GM12891 (cell line): ENCODE results near the gene TDP2.

Source experiments
- DNase-seq: peaks from one replicate; pipeline ENCODE4 v3.0.0; 2011; ENCODE audit warnings: low spot score; ENCODE audit not compliant: insufficient read length
- FAIRE-seq: peaks from 2 replicates; lab custom pipeline; 2011; peaks lifted over from hg19 to GRCh38; lab: Jason Lieb, UNC
- PAX5 ChIP-seq: IDR thresholded peaks from 2 replicates; pipeline ENCODE4 v1.6.1; 2011; ENCODE audit warnings: low read length, moderate library complexity, mild to moderate bottlenecking; ENCODE audit not compliant: insufficient read depth, severe bottlenecking
- POLR2A ChIP-seq: IDR thresholded peaks from 2 replicates; pipeline ENCODE4 v1.6.1; 2011; ENCODE audit warnings: low read depth, low read length, control low read depth
- POLR2AphosphoS5 ChIP-seq: IDR thresholded peaks from 2 replicates; pipeline ENCODE4 v1.6.1; 2011; ENCODE audit warnings: low read depth, low read length, control low read depth
- POU2F2 ChIP-seq: IDR thresholded peaks from 2 replicates; pipeline ENCODE4 v1.6.1; 2011; ENCODE audit warnings: low read depth, mild to moderate bottlenecking, control low read depth, low read length, moderate library complexity
- SPI1 ChIP-seq: IDR thresholded peaks from 2 replicates; pipeline ENCODE4 v1.6.1; 2011; ENCODE audit warnings: low read depth, low read length, control low read depth
- TAF1 ChIP-seq: IDR thresholded peaks from 2 replicates; pipeline ENCODE4 v1.6.1; 2011; ENCODE audit warnings: low read depth, low read length, control low read depth

Gene TDP2

GRCh38 chr6:24694198-24694597, 27.5 kb upstream of the TDP2 start:
- TF ChIP-seq POLR2AphosphoS5 (no peak), POLR2A (no peak), PAX5 (no peak), SPI1 (no peak), TAF1 (no peak), POU2F2 (no peak)
- FAIRE-seq (no peak), DNase-seq (no peak)

GRCh38 chr6:24692848-24693592, 26.3 kb upstream of the TDP2 start:
- no peak for DNase-seq
- peak; percentile 81 for FAIRE-seq
- TF ChIP-seq POLR2A (no peak), SPI1 (no peak), POLR2AphosphoS5 (no peak), TAF1 (no peak), PAX5 (no peak), POU2F2 (no peak)

DNA sequence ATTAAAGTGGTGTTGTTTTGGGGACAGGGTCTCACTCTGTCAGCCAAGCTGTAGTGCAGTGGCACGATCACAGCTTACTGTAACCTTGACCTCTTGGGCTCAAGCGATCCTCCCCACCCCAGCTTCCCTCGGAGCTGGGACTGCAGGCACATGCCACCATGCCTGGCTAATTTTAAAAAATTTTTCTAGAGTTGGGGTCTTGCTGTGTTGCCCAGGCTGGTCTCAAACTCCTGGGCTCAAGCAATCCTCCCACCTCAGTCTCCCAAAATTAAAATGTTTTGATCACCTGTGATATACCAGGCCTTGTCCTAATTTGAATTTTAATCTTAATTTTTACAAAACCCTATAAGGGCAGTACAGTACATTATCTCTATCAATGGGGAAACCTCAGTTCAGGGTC, 25.7 kb upstream of the TDP2 start:
- DNase-seq (no peak), FAIRE-seq (no peak)
- TF ChIP-seq POLR2AphosphoS5 = no peak
- TF ChIP-seq SPI1 = no peak
- no peak for TF ChIP-seq POLR2A
- TF ChIP-seq POU2F2 = no peak
- no peak for TF ChIP-seq TAF1
- no peak for TF ChIP-seq PAX5

DNA sequence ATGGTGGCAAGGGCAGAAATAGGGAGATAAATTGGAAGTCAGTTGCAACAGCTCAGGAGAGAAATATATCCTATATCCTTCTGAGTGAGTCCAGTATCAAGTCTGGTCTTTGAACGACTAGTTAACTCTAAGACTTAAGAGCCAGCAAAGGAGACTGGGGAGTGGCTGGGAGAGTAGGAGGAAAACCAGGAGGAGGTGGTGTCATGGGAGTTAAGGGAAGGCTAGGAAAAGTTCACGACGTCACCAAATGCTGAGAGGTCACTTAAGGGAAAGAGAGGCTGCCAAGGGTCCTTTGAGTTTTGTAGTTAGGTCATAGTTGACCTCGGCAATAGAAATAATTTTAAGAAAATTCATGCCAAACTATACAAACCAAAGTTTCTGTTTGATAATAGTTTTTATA, 25.3 kb upstream of the TDP2 start:
- no peak for TF ChIP-seq PAX5
- no peak for TF ChIP-seq POLR2A
- TF ChIP-seq TAF1 = no peak
- FAIRE-seq (no peak), DNase-seq (no peak)

GRCh38 chr6:24691550-24691949, 24.9 kb upstream of the TDP2 start:
- TF ChIP-seq POU2F2 = no peak
- TF ChIP-seq POLR2A = no peak
- no peak for TF ChIP-seq PAX5
- no peak for TF ChIP-seq TAF1
- no peak for TF ChIP-seq POLR2AphosphoS5
- no peak for TF ChIP-seq SPI1
- FAIRE-seq = no peak
- DNase-seq = no peak

GRCh38 chr6:24690593-24690992, 23.9 kb upstream of the TDP2 start:
- no peak for TF ChIP-seq POLR2A
- no peak for TF ChIP-seq PAX5
- no peak for TF ChIP-seq POLR2AphosphoS5
- TF ChIP-seq POU2F2 = no peak
- TF ChIP-seq TAF1 = no peak
- no peak for TF ChIP-seq SPI1
- DNase-seq (no peak), FAIRE-seq (no peak)

DNA sequence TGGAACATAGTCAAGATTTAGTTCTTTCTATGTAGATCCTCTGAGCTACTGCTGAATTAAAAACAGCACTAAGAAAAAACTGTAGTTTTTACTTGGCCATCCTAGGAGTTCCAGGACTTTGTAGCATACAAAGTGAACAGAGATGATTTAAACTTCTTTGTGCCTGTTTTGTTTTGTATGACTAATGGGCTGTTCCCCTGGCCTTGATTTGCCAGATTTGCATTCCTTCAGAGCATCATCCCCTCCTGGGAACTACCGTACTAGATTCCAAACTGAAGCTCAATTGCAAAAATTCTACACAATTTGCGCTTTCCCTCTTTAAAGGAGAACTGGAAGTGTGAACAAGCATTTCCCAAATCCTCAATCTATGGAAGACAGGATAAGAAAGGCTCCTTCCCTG, 23.3 kb upstream of the TDP2 start:
- no peak for FAIRE-seq

GRCh38 chr6:24686946-24687345, 20.2 kb upstream of the TDP2 start:
- TF ChIP-seq POU2F2 (no peak), SPI1 (no peak), POLR2A (no peak), PAX5 (no peak), TAF1 (no peak), POLR2AphosphoS5 (no peak)
- FAIRE-seq (no peak), DNase-seq (no peak)

More for the DNA sequence above, 23.3 kb upstream of the TDP2 start:
- TF ChIP-seq POU2F2 = no peak
- TF ChIP-seq POLR2A = no peak
- TF ChIP-seq TAF1 = no peak
- no peak for TF ChIP-seq POLR2AphosphoS5
- TF ChIP-seq SPI1 = no peak
- no peak for TF ChIP-seq PAX5
- DNase-seq = no peak

- FAIRE-seq = no peak
Observed at GRCh38 chr6:24686408-24686807, 19.7 kb upstream of the TDP2 start.

More at GRCh38 chr6:24686408-24686807, 19.7 kb upstream of the TDP2 start:
- DNase-seq = no peak
- TF ChIP-seq POU2F2 (no peak), SPI1 (no peak), POLR2A (no peak), POLR2AphosphoS5 (no peak), PAX5 (no peak), TAF1 (no peak)
